HEK293 (cell line): Measurements from ENCODE around the gene PDZD2.

Experiments used
- CTCF ChIA-PET: fragments of 350-600 bp; formaldehyde crosslinking; extraction: SDS; loops from one replicate; lab custom pipeline; 2021; ENCODE audit warnings: antibody characterized with exemption; lab: Yijun Ruan, JAX
- POLR2A ChIA-PET: fragments of 300-600 bp; formaldehyde crosslinking; extraction: SDS; loops from one replicate; lab custom pipeline; 2020; ENCODE audit warnings: antibody characterized with exemption, inconsistent platforms; lab: Yijun Ruan, JAX
- H3K27ac ChIP-seq: fragments of 200-500 bp; sonication (Bioruptor generic); 2 replicates; pipeline ENCODE4 v1.5.1; 2014; ENCODE audit warnings: low read depth, low read length, control low read depth, inconsistent platforms; ENCODE audit errors: extremely low read depth
- H3K36me3 ChIP-seq, 2 experiments: fragments of 200-500 bp in 1 of 2; sonication (Bioruptor generic) in 1 of 2; 1 replicate in 1 of 2; 2 replicates in 1 of 2; pipeline ENCODE4 v1.5.1; 2014 to 2017; ENCODE audit warnings: inconsistent platforms in 2 of 2, low read length in 2 of 2; ENCODE audit not compliant: control insufficient read depth in 2 of 2, insufficient read depth in 1 of 2
- H3K4me1 ChIP-seq: fragments of 200-500 bp; sonication (Bioruptor generic); 2 replicates; pipeline ENCODE4 v1.5.1; 2014; ENCODE audit warnings: mild to moderate bottlenecking, low read length, inconsistent platforms; ENCODE audit not compliant: control insufficient read depth, insufficient read depth
- H3K4me3 ChIP-seq: 2 replicates; pipeline ENCODE4 v1.5.1; 2011; ENCODE audit warnings: low read depth, mild to moderate bottlenecking, control low read depth, low read length, moderate library complexity
- H3K9me3 ChIP-seq: fragments of 200-500 bp; sonication (Bioruptor generic); 2 replicates; pipeline ENCODE4 v1.5.1; 2014; ENCODE audit warnings: low read depth, low read length, inconsistent platforms; ENCODE audit not compliant: control insufficient read depth, insufficient read depth
- ATF2 ChIP-seq: fragments of 450-650 bp; formaldehyde crosslinking; IDR thresholded peaks from 2 replicates; pipeline ENCODE4 v1.5.1; 2016; ENCODE audit warnings: missing biosample characterization, missing genetic modification characterization, low read depth
- HOXA7 ChIP-seq: sonication (generic); formaldehyde crosslinking; IDR thresholded peaks from 2 replicates; pipeline ENCODE4 v1.8.1; 2022; ENCODE audit warnings: missing genetic modification reagents, borderline replicate concordance
- SCRT1 ChIP-seq: fragments of 450-650 bp; formaldehyde crosslinking; IDR thresholded peaks from 2 replicates; pipeline ENCODE4 v1.5.1; 2016; ENCODE audit warnings: missing biosample characterization, missing genetic modification characterization, borderline replicate concordance
- ZBTB1 ChIP-seq: fragments of 450-650 bp; formaldehyde crosslinking; IDR thresholded peaks from 2 replicates; pipeline ENCODE4 v1.5.1; 2016; ENCODE audit warnings: missing biosample characterization, missing genetic modification characterization
- ZBTB17 ChIP-seq: fragments of 450-650 bp; formaldehyde crosslinking; IDR thresholded peaks from 2 replicates; pipeline ENCODE4 v1.5.1; 2016; ENCODE audit warnings: missing biosample characterization, missing genetic modification characterization
- ZBTB48 ChIP-seq: fragments of 450-650 bp; formaldehyde crosslinking; IDR thresholded peaks from 2 replicates; pipeline ENCODE4 v1.5.1; 2016; ENCODE audit warnings: missing biosample characterization, missing genetic modification characterization
- ZFP41 ChIP-seq: fragments of 450-650 bp; formaldehyde crosslinking; IDR thresholded peaks from 2 replicates; pipeline ENCODE4 v1.5.1; 2016; ENCODE audit warnings: missing biosample characterization, missing genetic modification characterization, borderline replicate concordance
- ZNF138 ChIP-seq: fragments of 450-650 bp; formaldehyde crosslinking; IDR thresholded peaks from 2 replicates; pipeline ENCODE4 v1.5.1; 2016; ENCODE audit warnings: missing biosample characterization, missing genetic modification characterization, borderline replicate concordance
- ZNF175 ChIP-seq: fragments of 450-650 bp; formaldehyde crosslinking; IDR thresholded peaks from 2 replicates; pipeline ENCODE4 v1.5.1; 2016; ENCODE audit warnings: missing biosample characterization, missing genetic modification characterization
- ZNF184 ChIP-seq: fragments of 450-650 bp; IDR thresholded peaks from 2 replicates; pipeline ENCODE4 v1.5.1; 2018; ENCODE audit warnings: missing biosample characterization, mild to moderate bottlenecking, missing genetic modification characterization
- ZNF211 ChIP-seq: fragments of 450-650 bp; formaldehyde crosslinking; IDR thresholded peaks from 2 replicates; pipeline ENCODE4 v1.5.1; 2016; ENCODE audit warnings: low read depth, missing biosample characterization, missing genetic modification characterization
- ZNF292 ChIP-seq: fragments of 450-650 bp; formaldehyde crosslinking; IDR thresholded peaks from 2 replicates; pipeline ENCODE4 v1.5.1; 2016; ENCODE audit warnings: low read depth, missing biosample characterization, missing genetic modification characterization, borderline replicate concordance
- ZNF341 ChIP-seq: fragments of 450-650 bp; formaldehyde crosslinking; IDR thresholded peaks from 2 replicates; pipeline ENCODE4; 2016; ENCODE audit warnings: low read depth, missing biosample characterization, missing genetic modification characterization
- ZNF423 ChIP-seq: fragments of 450-650 bp; formaldehyde crosslinking; IDR thresholded peaks from 2 replicates; pipeline ENCODE4 v1.5.1; 2016; ENCODE audit warnings: missing biosample characterization, missing genetic modification characterization
- ZNF561 ChIP-seq: fragments of 450-650 bp; IDR thresholded peaks from 2 replicates; pipeline ENCODE4 v1.5.1; 2018; ENCODE audit warnings: missing biosample characterization, missing genetic modification characterization, borderline replicate concordance
- ZNF623 ChIP-seq: fragments of 450-650 bp; formaldehyde crosslinking; IDR thresholded peaks from 2 replicates; pipeline ENCODE4 v1.5.1; 2016; ENCODE audit warnings: missing biosample characterization, missing genetic modification characterization
- ZNF626 ChIP-seq: fragments of 450-650 bp; sonication (Bioruptor Pico); formaldehyde crosslinking; IDR thresholded peaks from 2 replicates; pipeline ENCODE4 v1.5.1; 2018; ENCODE audit warnings: missing biosample characterization, missing genetic modification characterization, inconsistent platforms
- ZNF658 ChIP-seq: fragments of 450-650 bp; formaldehyde crosslinking; IDR thresholded peaks from 2 replicates; pipeline ENCODE4; 2016; ENCODE audit warnings: missing biosample characterization, missing genetic modification characterization
- ZNF792 ChIP-seq: fragments of 450-650 bp; formaldehyde crosslinking; IDR thresholded peaks from 2 replicates; pipeline ENCODE4 v1.5.1; 2016; ENCODE audit warnings: missing biosample characterization, missing genetic modification characterization
- ZSCAN4 ChIP-seq: fragments of 450-650 bp; formaldehyde crosslinking; IDR thresholded peaks from 2 replicates; pipeline ENCODE4 v1.5.1; 2017; ENCODE audit warnings: missing biosample characterization, missing genetic modification characterization
- TF ChIP-seq, protein P1 (sequence below): fragments of 450-650 bp; formaldehyde crosslinking; conservative IDR thresholded peaks from 2 replicates; pipeline ENCODE4 v1.5.1; 2016; ENCODE audit warnings: low read depth, missing biosample characterization, missing genetic modification characterization
- TF ChIP-seq, protein P2 (sequence below): sonication (generic); formaldehyde crosslinking; IDR thresholded peaks from 2 replicates; pipeline ENCODE4 v1.8.1; 2022; ENCODE audit warnings: mild to moderate bottlenecking, moderate library complexity, missing genetic modification reagents

The PDZD2 gene

DNA sequence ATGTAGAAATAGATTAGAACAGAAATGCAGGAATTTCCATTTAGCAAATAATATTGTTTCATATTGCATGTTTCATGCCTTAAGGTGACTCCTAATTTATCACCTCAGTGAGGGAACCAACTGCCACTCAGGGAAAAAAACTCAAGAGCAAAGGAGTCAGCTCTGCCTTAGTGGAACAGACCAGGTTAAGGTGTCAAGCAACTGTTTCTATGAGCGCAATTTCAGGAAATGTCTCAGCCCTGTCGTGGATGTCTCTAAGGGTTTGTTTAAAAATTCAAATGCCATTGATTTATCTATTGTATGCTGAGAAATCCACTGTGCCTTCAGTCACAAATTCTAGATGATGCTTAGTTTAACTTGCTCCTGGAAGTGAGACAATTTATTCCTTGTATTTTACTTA, 34.7 kb upstream of the PDZD2 start (continued):
- TF ChIP-seq ZFP41 (tag by site-specific recombination) (no peak), ATF2 (tag by site-specific recombination) (no peak), ZNF561 (no peak), ZNF184 (tag by site-specific recombination) (no peak), SCRT1 (tag by site-specific recombination) (no peak), ZNF292 (tag by site-specific recombination) (no peak)

DNA sequence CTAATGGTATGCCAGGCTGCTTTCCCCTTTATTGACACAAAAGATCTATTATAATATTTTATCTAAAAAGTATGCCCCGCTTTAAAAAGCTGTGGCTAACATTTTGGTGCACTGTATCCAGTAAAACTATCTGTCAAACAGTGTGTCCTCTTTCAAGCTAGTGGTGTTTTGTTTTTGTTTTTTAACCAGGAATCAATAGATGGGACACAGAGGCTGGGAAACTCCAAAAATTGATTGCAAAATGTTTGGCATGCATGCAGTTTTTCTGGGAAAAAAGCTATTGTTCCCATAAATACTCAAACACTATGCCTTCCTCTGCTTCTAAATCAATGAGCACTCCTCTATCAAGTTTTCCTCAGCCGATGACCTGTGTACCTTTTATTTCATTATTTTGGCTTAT, 34.3 kb upstream of the PDZD2 start:
- Histone ChIP-seq H3K9me3 (no peaks in the 10 kb centered on the region), H3K27ac (no peak overlapping the region), H3K4me1 (no peaks in the 10 kb centered on the region), H3K4me3 (no peak overlapping the region), H3K36me3 (no peaks in the 10 kb centered on the region)
- no peak for TF ChIP-seq ZBTB48 (tag by site-specific recombination)
- no peak for TF ChIP-seq ZBTB17
- TF ChIP-seq ZBTB1 (tag by site-specific recombination), result no peak
- no peak for TF ChIP-seq ZSCAN4
- TF ChIP-seq HOXA7, result no peak
- no peak for TF ChIP-seq ZNF341 (tag by site-specific recombination)
- TF ChIP-seq ZNF623 (tag by site-specific recombination), result no peak
- TF ChIP-seq, protein P1, sequence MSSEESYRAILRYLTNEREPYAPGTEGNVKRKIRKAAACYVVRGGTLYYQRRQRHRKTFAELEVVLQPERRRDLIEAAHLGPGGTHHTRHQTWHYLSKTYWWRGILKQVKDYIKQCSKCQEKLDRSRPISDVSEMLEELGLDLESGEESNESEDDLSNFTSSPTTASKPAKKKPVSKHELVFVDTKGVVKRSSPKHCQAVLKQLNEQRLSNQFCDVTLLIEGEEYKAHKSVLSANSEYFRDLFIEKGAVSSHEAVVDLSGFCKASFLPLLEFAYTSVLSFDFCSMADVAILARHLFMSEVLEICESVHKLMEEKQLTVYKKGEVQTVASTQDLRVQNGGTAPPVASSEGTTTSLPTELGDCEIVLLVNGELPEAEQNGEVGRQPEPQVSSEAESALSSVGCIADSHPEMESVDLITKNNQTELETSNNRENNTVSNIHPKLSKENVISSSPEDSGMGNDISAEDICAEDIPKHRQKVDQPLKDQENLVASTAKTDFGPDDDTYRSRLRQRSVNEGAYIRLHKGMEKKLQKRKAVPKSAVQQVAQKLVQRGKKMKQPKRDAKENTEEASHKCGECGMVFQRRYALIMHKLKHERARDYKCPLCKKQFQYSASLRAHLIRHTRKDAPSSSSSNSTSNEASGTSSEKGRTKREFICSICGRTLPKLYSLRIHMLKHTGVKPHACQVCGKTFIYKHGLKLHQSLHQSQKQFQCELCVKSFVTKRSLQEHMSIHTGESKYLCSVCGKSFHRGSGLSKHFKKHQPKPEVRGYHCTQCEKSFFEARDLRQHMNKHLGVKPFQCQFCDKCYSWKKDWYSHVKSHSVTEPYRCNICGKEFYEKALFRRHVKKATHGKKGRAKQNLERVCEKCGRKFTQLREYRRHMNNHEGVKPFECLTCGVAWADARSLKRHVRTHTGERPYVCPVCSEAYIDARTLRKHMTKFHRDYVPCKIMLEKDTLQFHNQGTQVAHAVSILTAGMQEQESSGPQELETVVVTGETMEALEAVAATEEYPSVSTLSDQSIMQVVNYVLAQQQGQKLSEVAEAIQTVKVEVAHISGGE (tag by site-specific recombination), result no peak
- no peak for TF ChIP-seq ZNF658
- TF ChIP-seq ZNF626 (tag by site-specific recombination), result no peak
- TF ChIP-seq, protein P2, sequence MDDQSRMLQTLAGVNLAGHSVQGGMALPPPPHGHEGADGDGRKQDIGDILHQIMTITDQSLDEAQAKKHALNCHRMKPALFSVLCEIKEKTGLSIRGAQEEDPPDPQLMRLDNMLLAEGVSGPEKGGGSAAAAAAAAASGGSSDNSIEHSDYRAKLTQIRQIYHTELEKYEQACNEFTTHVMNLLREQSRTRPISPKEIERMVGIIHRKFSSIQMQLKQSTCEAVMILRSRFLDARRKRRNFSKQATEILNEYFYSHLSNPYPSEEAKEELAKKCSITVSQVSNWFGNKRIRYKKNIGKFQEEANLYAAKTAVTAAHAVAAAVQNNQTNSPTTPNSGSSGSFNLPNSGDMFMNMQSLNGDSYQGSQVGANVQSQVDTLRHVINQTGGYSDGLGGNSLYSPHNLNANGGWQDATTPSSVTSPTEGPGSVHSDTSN (CRISPR knock-in tag), result no peak
- no peak for TF ChIP-seq ZNF211 (tag by site-specific recombination)
- TF ChIP-seq ZNF175 (tag by site-specific recombination), result no peak
- TF ChIP-seq ZNF423 (tag by site-specific recombination), result no peak
- TF ChIP-seq ZNF792, result no peak
- TF ChIP-seq ZNF138, result no peak
- ChIA-PET CTCF (interaction anchor here (0.6 to 1.1 kb wide), 7 partner anchors 9 to 763 kb away, joined by 3 to 6 read pairs (median 3); no protein-coding TSS in a partner anchor), POLR2A (no interaction called here)
